Measurements from ENCODE around the gene NACC1.

NACC1 gene

DNA sequence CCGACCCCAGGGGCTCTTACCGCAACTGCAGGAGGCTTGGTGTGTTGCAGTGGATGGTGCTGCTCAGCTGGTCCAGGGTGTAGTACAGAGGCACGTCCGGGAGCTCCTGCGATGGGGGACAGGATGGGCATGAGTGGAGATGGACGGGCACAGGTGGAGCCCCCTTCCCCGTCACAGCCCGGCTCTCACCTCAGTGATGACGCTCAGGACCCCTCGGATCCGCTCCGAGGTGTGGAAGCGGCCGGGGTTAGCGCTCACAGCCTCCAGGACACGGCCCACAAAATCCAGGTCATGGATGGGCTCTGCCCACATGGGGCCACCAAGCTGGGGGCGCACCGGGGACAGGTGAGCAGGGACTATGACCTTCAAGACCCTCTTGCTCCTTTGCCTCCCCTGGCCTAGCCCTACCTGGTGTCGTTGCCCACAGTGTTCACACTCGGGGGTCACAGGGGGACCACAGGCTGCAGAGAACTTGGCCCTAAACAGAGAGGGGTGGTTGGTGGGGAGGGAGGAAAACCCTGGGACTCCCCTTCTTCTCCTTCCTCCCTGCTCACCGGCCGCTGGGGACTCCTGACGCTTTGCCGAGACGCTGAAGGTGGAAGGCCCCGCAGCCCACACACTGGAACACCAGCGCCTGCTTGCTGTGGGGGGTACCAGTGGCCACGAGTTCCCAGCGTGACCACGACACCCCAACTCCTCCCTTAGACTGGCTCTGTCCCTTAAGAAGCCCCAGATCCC is 8.5 kb upstream of the NACC1 start:
- H3K4me2 ChIP-seq (ENCODE audit: insufficient read depth, low read length), result no peak overlapping the region
- no peak overlapping the region for H2AFZ ChIP-seq (ENCODE audit: low read depth, low read length)
- H3K9ac ChIP-seq (ENCODE audit: low read depth, low read length), result no peak overlapping the region
- no peak overlapping the region for H3K4me3 ChIP-seq (ENCODE audit: low read depth in 1 of 2, low read length in 2 of 2)
- peaks cover 41% of the 10 kb centered on the region for H3K36me3 ChIP-seq (ENCODE audit: insufficient read depth, low read length)
- no peak for ATAC-seq (ENCODE audit: insufficient read depth, low read depth)
- H3K79me2 ChIP-seq (ENCODE audit: insufficient read depth, low read length), result no peaks in the 10 kb centered on the region
- H3K27ac ChIP-seq (ENCODE audit: low read length), result no peak overlapping the region
- H3K27me3 ChIP-seq (ENCODE audit: insufficient read depth, low read length, poor library complexity), result no peaks in the 10 kb centered on the region
- H3K4me1 ChIP-seq (ENCODE audit: insufficient read depth, low read length), result no peaks in the 10 kb centered on the region
- TF ChIP-seq, protein P1, sequence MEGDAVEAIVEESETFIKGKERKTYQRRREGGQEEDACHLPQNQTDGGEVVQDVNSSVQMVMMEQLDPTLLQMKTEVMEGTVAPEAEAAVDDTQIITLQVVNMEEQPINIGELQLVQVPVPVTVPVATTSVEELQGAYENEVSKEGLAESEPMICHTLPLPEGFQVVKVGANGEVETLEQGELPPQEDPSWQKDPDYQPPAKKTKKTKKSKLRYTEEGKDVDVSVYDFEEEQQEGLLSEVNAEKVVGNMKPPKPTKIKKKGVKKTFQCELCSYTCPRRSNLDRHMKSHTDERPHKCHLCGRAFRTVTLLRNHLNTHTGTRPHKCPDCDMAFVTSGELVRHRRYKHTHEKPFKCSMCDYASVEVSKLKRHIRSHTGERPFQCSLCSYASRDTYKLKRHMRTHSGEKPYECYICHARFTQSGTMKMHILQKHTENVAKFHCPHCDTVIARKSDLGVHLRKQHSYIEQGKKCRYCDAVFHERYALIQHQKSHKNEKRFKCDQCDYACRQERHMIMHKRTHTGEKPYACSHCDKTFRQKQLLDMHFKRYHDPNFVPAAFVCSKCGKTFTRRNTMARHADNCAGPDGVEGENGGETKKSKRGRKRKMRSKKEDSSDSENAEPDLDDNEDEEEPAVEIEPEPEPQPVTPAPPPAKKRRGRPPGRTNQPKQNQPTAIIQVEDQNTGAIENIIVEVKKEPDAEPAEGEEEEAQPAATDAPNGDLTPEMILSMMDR (IDR thresholded peaks at IDR 0.05; ENCODE audit: borderline replicate concordance, extremely low read depth, low read length, poor library complexity, severe bottlenecking), result no peak
- TF ChIP-seq EZH2 (IDR thresholded peaks at IDR 0.05; ENCODE audit: borderline replicate concordance, low read depth, low read length, severe bottlenecking), result no peak
- no peaks in the 10 kb centered on the region for H3K9me3 ChIP-seq (ENCODE audit: insufficient read depth, low read length, severe bottlenecking)
- DNase-seq, result no peak
- H4K20me1 ChIP-seq (ENCODE audit: insufficient read depth, low read length), result no peaks in the 10 kb centered on the region

DNA sequence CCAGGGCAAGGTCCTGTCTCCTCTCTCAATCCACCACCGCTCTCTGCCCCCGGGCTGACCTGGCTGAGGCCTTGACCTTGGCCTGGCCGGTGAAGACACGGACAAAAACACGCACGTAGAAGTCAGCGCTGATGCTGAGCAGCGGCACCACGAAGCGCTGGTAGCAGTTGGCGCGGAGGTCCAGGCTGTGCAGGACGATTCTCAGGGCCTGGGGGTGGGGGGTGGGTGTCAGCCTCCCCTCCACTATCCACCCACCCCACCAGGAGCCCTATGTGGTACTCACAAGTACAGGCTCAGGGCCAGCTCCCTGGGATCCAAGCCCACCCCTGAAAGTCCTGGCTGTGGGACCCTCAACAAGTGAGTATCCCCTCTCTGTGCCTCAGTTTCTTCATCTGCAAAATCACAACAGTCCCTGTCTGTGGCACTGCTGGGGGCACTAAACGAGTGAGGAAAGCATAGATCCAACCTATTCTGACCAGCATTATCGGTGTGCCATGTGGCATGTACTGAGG is 7.9 kb upstream of the NACC1 start:
- Histone ChIP-seq H3K9ac (ENCODE audit: low read depth, low read length) (no peak overlapping the region), H3K27ac (ENCODE audit: low read length) (no peak overlapping the region), H3K4me2 (ENCODE audit: insufficient read depth, low read length) (no peak overlapping the region), H2AFZ (ENCODE audit: low read depth, low read length) (no peak overlapping the region), H3K9me3 (ENCODE audit: insufficient read depth, low read length, severe bottlenecking) (no peaks in the 10 kb centered on the region), H3K4me1 (ENCODE audit: insufficient read depth, low read length) (peaks cover 6% of the 10 kb centered on the region), H3K79me2 (ENCODE audit: insufficient read depth, low read length) (peaks cover 5% of the 10 kb centered on the region), H3K36me3 (ENCODE audit: insufficient read depth, low read length) (peaks cover 46% of the 10 kb centered on the region), H3K27me3 (ENCODE audit: insufficient read depth, low read length, poor library complexity) (no peaks in the 10 kb centered on the region), H4K20me1 (ENCODE audit: insufficient read depth, low read length) (no peaks in the 10 kb centered on the region), H3K4me3 (ENCODE audit: low read depth in 1 of 2, low read length in 2 of 2) (no peak overlapping the region)
- DNase-seq, result no peak
- no peak for ATAC-seq (ENCODE audit: insufficient read depth, low read depth)
- TF ChIP-seq, protein P1 (IDR thresholded peaks at IDR 0.05; ENCODE audit: borderline replicate concordance, extremely low read depth, low read length, poor library complexity, severe bottlenecking), result no peak
- TF ChIP-seq EZH2 (IDR thresholded peaks at IDR 0.05; ENCODE audit: borderline replicate concordance, low read depth, low read length, severe bottlenecking), result no peak

DNA sequence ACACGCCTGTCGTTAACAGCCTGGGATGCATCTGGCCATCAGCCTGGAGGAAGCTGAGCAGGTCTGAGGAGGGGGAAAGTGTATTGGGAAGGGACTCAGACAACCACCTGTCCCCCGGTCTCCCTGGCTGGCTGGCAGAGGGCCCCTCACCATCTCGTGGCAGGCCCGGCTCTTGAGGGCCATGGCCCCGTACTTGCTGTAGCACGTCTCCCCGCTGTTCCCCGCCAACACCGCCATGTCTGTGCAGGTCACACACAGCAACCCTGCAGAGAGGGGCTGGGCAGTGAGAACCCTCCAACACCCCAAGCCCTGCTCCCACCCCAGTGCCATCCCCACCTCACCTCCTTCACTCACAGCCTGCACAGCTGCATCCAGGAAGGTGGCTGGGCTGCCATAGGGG is 5.5 kb upstream of the NACC1 start:
- DNase-seq, result no peak
- H3K9me3 ChIP-seq (ENCODE audit: insufficient read depth, low read length, severe bottlenecking), result no peaks in the 10 kb centered on the region
- H3K4me2 ChIP-seq (ENCODE audit: insufficient read depth, low read length), result no peak overlapping the region
- H3K4me3 ChIP-seq (ENCODE audit: low read depth in 1 of 2, low read length in 2 of 2), result no peak overlapping the region
- no peaks in the 10 kb centered on the region for H3K27me3 ChIP-seq (ENCODE audit: insufficient read depth, low read length, poor library complexity)
- peaks cover 44% of the 10 kb centered on the region for H3K36me3 ChIP-seq (ENCODE audit: insufficient read depth, low read length)
- TF ChIP-seq, protein P1 (IDR thresholded peaks at IDR 0.05; ENCODE audit: borderline replicate concordance, extremely low read depth, low read length, poor library complexity, severe bottlenecking), result no peak
- TF ChIP-seq EZH2 (IDR thresholded peaks at IDR 0.05; ENCODE audit: borderline replicate concordance, low read depth, low read length, severe bottlenecking), result no peak
- no peak for ATAC-seq (ENCODE audit: insufficient read depth, low read depth)
- H3K4me1 ChIP-seq (ENCODE audit: insufficient read depth, low read length), result peaks cover 24% of the 10 kb centered on the region
- no peak overlapping the region for H3K9ac ChIP-seq (ENCODE audit: low read depth, low read length)
- H2AFZ ChIP-seq (ENCODE audit: low read depth, low read length), result no peak overlapping the region
- H3K27ac ChIP-seq (ENCODE audit: low read length), result no peak overlapping the region
- peaks cover 19% of the 10 kb centered on the region for H3K79me2 ChIP-seq (ENCODE audit: insufficient read depth, low read length)
- H4K20me1 ChIP-seq (ENCODE audit: insufficient read depth, low read length), result no peaks in the 10 kb centered on the region

Measured in DND-41 (cell line).